Adrenal gland (tissue), 5 donors: Measurements from ENCODE around the gene FGF23.

ENCODE experiments used
- POLR2A ChIP-seq, 2 donors: fragments of 450-650 bp; IDR thresholded peaks; one replicate each; pipeline ENCODE4 v1.6.1; 2017; ENCODE audit warnings: antibody characterized with exemption in 2 of 2, mild to moderate bottlenecking in 2 of 2, moderate library complexity in 1 of 2
- TF ChIP-seq, protein P1 (sequence below), 6 experiments: fragments of 450-650 bp in 4 of 6; fragments of 200-600 bp in 2 of 6; sonication (generic) in 1 of 6; IDR thresholded peaks; 1 replicate in 5 of 6; 2 replicates in 1 of 6; pipeline versions ENCODE4 v1.5.1 to v1.8.0; 2016 to 2021; ENCODE audit warnings: antibody characterized with exemption in 6 of 6, mild to moderate bottlenecking in 2 of 6, moderate library complexity in 1 of 6
- donor health status: DM: no; HTN: no; CAD: no.

DNA sequence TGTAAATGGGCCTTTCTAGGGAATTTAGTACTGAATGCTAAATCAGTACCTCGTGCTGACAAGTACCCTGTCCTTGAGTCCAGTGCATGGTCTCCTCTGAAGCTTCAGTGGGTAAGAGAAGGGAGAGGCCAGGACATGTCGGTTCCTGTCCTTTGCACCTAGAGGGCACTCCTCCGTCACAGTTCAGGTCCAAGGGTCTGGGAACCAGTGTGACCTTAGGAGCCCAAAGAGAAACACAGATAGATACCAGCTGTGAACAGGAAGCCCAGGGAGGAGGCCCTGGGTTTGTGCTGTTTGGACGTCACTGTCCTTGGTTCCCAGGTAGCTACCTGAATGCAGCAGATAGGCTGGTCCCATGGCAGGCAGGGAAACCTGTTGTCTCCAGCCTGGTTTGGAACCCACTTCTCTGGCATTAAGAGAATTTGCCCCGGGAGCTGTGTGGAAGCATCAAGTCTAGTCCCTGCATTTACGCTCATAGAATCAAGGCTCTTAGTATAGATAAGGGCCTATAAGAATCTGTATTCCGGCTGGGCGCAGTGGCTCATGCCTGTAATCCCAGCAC, 3.9 kb upstream of the FGF23 start:
- no peak for TF ChIP-seq POLR2A (IDR thresholded peaks at IDR 0.05)
- TF ChIP-seq, protein P1, sequence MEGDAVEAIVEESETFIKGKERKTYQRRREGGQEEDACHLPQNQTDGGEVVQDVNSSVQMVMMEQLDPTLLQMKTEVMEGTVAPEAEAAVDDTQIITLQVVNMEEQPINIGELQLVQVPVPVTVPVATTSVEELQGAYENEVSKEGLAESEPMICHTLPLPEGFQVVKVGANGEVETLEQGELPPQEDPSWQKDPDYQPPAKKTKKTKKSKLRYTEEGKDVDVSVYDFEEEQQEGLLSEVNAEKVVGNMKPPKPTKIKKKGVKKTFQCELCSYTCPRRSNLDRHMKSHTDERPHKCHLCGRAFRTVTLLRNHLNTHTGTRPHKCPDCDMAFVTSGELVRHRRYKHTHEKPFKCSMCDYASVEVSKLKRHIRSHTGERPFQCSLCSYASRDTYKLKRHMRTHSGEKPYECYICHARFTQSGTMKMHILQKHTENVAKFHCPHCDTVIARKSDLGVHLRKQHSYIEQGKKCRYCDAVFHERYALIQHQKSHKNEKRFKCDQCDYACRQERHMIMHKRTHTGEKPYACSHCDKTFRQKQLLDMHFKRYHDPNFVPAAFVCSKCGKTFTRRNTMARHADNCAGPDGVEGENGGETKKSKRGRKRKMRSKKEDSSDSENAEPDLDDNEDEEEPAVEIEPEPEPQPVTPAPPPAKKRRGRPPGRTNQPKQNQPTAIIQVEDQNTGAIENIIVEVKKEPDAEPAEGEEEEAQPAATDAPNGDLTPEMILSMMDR (IDR thresholded peaks at IDR 0.05) = no peak
